Nephron progenitor cell (in vitro differentiated cells): ENCODE measurements around the gene C4BPB.

Source experiments
- DNase-seq: peaks from one replicate; pipeline ENCODE4 v3.0.0; 2021
- H3K27ac Mint-ChIP-seq: 2 replicates; pipeline ENCODE4 v1.8.0; 2021; ENCODE audit warnings: mild to moderate bottlenecking, moderate library complexity, mixed read lengths
- H3K27me3 Mint-ChIP-seq: 2 replicates; pipeline ENCODE4 v1.8.0; 2021; ENCODE audit warnings: mild to moderate bottlenecking, low read depth, mixed read lengths; ENCODE audit not compliant: poor library complexity
- H3K36me3 Mint-ChIP-seq: 2 replicates; pipeline ENCODE4 v1.8.0; 2021; ENCODE audit warnings: low read depth, mixed read lengths
- H3K4me1 Mint-ChIP-seq: 2 replicates; pipeline ENCODE4 v1.8.0; 2021; ENCODE audit warnings: mixed read lengths
- H3K4me3 Mint-ChIP-seq: 2 replicates; pipeline ENCODE4 v1.8.0; 2021; ENCODE audit warnings: mild to moderate bottlenecking, moderate library complexity, mixed read lengths
- H3K9me3 Mint-ChIP-seq: 2 replicates; pipeline ENCODE4 v1.8.0; 2021; ENCODE audit warnings: mild to moderate bottlenecking, moderate library complexity, mixed read lengths
- CTCF ChIP-seq: fragments of 200-600 bp; sonication (generic); IDR thresholded peaks from 2 replicates; pipeline ENCODE4 v1.5.0; 2021; ENCODE audit warnings: antibody characterized with exemption

C4BPB gene

GRCh38 chr1:207051191-207051943, 37.3 kb upstream of the C4BPB start, which contains the start of gene YOD1:
Gene YOD1 (minus strand): TSS chr1:207051208. CDS start chr1:207051030, 178 bp downstream.
- Mint-ChIP-seq H3K27ac (peak within 1 kb of the TSS; percentile 99), H3K36me3 (peaks cover 5% of the 10 kb centered on the region), H3K27me3 (peaks cover 26% of the 10 kb centered on the region), H3K4me3 (peak within 1 kb of the TSS; percentile 100), H3K9me3 (peaks cover 10% of the 10 kb centered on the region), H3K4me1 (peaks cover 55% of the 10 kb centered on the region)
- DNase-seq: no peak
- no peak for TF ChIP-seq CTCF

- Mint-ChIP-seq H3K4me1 (peaks cover 39% of the 10 kb centered on the region), H3K4me3 (peak within 1 kb of the TSS; percentile 100), H3K36me3 (no peaks in the 10 kb centered on the region), H3K27ac (peak within 1 kb of the TSS; percentile 97), H3K27me3 (peaks cover 30% of the 10 kb centered on the region), H3K9me3 (peaks cover 10% of the 10 kb centered on the region)
- DNase-seq: peak; percentile 99
- no peak for TF ChIP-seq CTCF
These were observed 35.5 kb upstream of the C4BPB start, which contains the start of gene PFKFB2 for GRCh38 chr1:207052911-207053769. Gene PFKFB2 (plus strand): TSS chr1:207053275. CDS start chr1:207054718, 1,443 bp downstream.

- no peak for TF ChIP-seq CTCF
- H3K36me3 Mint-ChIP-seq: no peaks in the 10 kb centered on the region
- peaks cover 10% of the 10 kb centered on the region for H3K9me3 Mint-ChIP-seq
- H3K4me3 Mint-ChIP-seq: peak overlapping the region; percentile 37
- peaks cover 30% of the 10 kb centered on the region for H3K27me3 Mint-ChIP-seq
- H3K27ac Mint-ChIP-seq: no peak overlapping the region
- no peak for DNase-seq
- H3K4me1 Mint-ChIP-seq: peaks cover 42% of the 10 kb centered on the region
These were observed 34.2 kb upstream of the C4BPB start for GRCh38 chr1:207054491-207054890.

GRCh38 chr1:207055386-207056001, 33.2 kb upstream of the C4BPB start:
- Mint-ChIP-seq H3K4me1 (peaks cover 43% of the 10 kb centered on the region), H3K27me3 (peaks cover 30% of the 10 kb centered on the region), H3K27ac (no peak overlapping the region), H3K9me3 (peaks cover 10% of the 10 kb centered on the region), H3K4me3 (no peak overlapping the region), H3K36me3 (no peaks in the 10 kb centered on the region)
- TF ChIP-seq CTCF: no peak
- DNase-seq: no peak

- Mint-ChIP-seq H3K4me1 (peaks cover 35% of the 10 kb centered on the region), H3K9me3 (peaks cover 7% of the 10 kb centered on the region), H3K27ac (no peak overlapping the region), H3K4me3 (no peak overlapping the region), H3K36me3 (no peaks in the 10 kb centered on the region), H3K27me3 (peaks cover 30% of the 10 kb centered on the region)
- no peak for DNase-seq
- no peak for TF ChIP-seq CTCF
These were observed 32.0 kb upstream of the C4BPB start for GRCh38 chr1:207056673-207057072.
